GM12878 (cell line): Measurements from ENCODE around the gene ALS2. TPM values are rescaled to one million over a fixed set of nuclear protein-coding genes. Genes with fewer than 3 reads are reported as not detected.

Experiments used
- ATAC-seq: fragments of 200-7000 bp; cut with Tn5 transposase; 3 replicates; pipeline ENCODE4 v1.9.1; 2020; ENCODE audit warnings: mild to moderate bottlenecking, moderate library complexity
- BruUV-seq: library from RNA; stranded (reverse); fragments of 400-500 nt; replicated peaks from 2 replicates; lab custom pipeline; 2021; lab: Mats Ljungman, UMichigan
- CTCF ChIA-PET: fragments of 300-600 bp; sonication (Branson Sonifier 250); formaldehyde crosslinking; extraction: SDS; loops from one replicate; lab custom pipeline; 2021; ENCODE audit warnings: inconsistent platforms; lab: Yijun Ruan, JAX
- POLR2A ChIA-PET: fragments of 350-600 bp; formaldehyde crosslinking; extraction: SDS; loops from one replicate; lab custom pipeline; 2021; ENCODE audit warnings: inconsistent platforms; lab: Charles Lee
- RAD21 ChIA-PET: fragments of 300-600 bp; sonication (Branson Sonifier 250); formaldehyde crosslinking; loops from one replicate; lab custom pipeline; 2023; ENCODE audit warnings: antibody characterized with exemption; ENCODE audit not compliant: unreplicated experiment; lab: Charles Lee
- SMC1A ChIA-PET: fragments of 300-600 bp; sonication (Branson Sonifier 250); formaldehyde crosslinking; loops from one replicate; lab custom pipeline; 2023; ENCODE audit not compliant: unreplicated experiment, uncharacterized antibody; lab: Charles Lee
- DNase-seq: peaks from one replicate; pipeline ENCODE4 v3.0.0-alpha.2; 2011; ENCODE audit warnings: low read depth, low spot score
- FAIRE-seq: peaks from 3 replicates; lab custom pipeline; 2011; peaks lifted over from hg19 to GRCh38; lab: Jason Lieb, UNC
- H2AFZ ChIP-seq: 2 replicates; pipeline ENCODE4 v1.6.0; 2011; ENCODE audit warnings: low read depth, low read length, control low read depth; ENCODE audit not compliant: control insufficient read depth
- H3K27ac ChIP-seq: 2 replicates; pipeline ENCODE4 v1.5.1; 2011; ENCODE audit warnings: control low read depth; ENCODE audit not compliant: control insufficient read depth, insufficient read depth
- H3K27me3 ChIP-seq, 2 experiments: replicated peaks in 1 of 2; 2 replicates each; pipeline versions ENCODE4 v1.6.0 to v1.6.1; 2011; ENCODE audit warnings: low read length in 1 of 2; ENCODE audit not compliant: control insufficient read depth in 2 of 2, insufficient read depth in 2 of 2
- H3K36me3 ChIP-seq, 2 experiments: 2 replicates each; pipeline ENCODE4 v1.5.1; 2011; ENCODE audit warnings: low read length in 1 of 2; ENCODE audit not compliant: control insufficient read depth in 2 of 2, insufficient read depth in 2 of 2
- H3K4me1 ChIP-seq: 2 replicates; pipeline ENCODE4 v1.6.1; 2011; ENCODE audit warnings: mild to moderate bottlenecking, low read length, moderate library complexity, mixed read lengths; ENCODE audit not compliant: control insufficient read depth, insufficient read depth
- H3K4me2 ChIP-seq: 2 replicates; pipeline ENCODE4 v1.6.0; 2011; ENCODE audit warnings: control low read depth; ENCODE audit not compliant: control insufficient read depth, insufficient read depth
- H3K4me3 ChIP-seq: fragments of 200-600 bp; sonication (generic); 2 replicates; pipeline ENCODE4 v1.5.1; 2016
- H3K79me2 ChIP-seq: 2 replicates; pipeline ENCODE4 v1.6.0; 2011; ENCODE audit warnings: low read length; ENCODE audit not compliant: control insufficient read depth, insufficient read depth
- H3K9ac ChIP-seq: 2 replicates; pipeline ENCODE4 v1.8.0; 2011; ENCODE audit warnings: low read length, control low read depth, mixed read lengths; ENCODE audit not compliant: control insufficient read depth, insufficient read depth
- H3K9me3 ChIP-seq: replicated peaks from 3 replicates; pipeline ENCODE4 v1.5.1; 2011; ENCODE audit warnings: mild to moderate bottlenecking, low read length; ENCODE audit not compliant: control insufficient read depth, insufficient read depth
- H4K20me1 ChIP-seq: 2 replicates; pipeline ENCODE4 v1.6.0; 2011; ENCODE audit not compliant: control insufficient read depth, insufficient read depth
- HDAC2 ChIP-seq: fragments of 200-600 bp; sonication (generic); IDR thresholded peaks from 2 replicates; pipeline ENCODE4 v1.6.1; 2017
- NR2C2 ChIP-seq: IDR thresholded peaks from 2 replicates; pipeline ENCODE4 v1.6.1; 2011; ENCODE audit warnings: borderline replicate concordance, low read depth; ENCODE audit not compliant: control insufficient read depth, insufficient read length
- POU2F2 ChIP-seq: IDR thresholded peaks from 3 replicates; pipeline ENCODE4 v1.6.1; 2011; ENCODE audit warnings: low read depth, mild to moderate bottlenecking, low read length, borderline replicate concordance
- RBBP5 ChIP-seq: fragments of 200-600 bp; sonication (generic); conservative IDR thresholded peaks from 2 replicates; pipeline ENCODE4 v1.6.1; 2016
- SMARCA5 ChIP-seq: fragments of 450-650 bp; IDR thresholded peaks from 2 replicates; pipeline ENCODE4 v1.6.1; 2017; ENCODE audit warnings: mild to moderate bottlenecking
- ZBED1 ChIP-seq: IDR thresholded peaks from 2 replicates; pipeline ENCODE4 v1.6.1; 2016; ENCODE audit warnings: borderline replicate concordance
- WGBS: methylation state at CpG from one replicate; pipeline ENCODE4 v1.1.6; 2016; ENCODE audit warnings: low lambda C conversion rate; ENCODE audit not compliant: insufficient replicate concordance, insufficient coverage; ENCODE audit errors: missing lambda C conversion rate; 5-methylcytosine and 5-hydroxymethylcytosine counted together
- in situ Hi-C: fragments of 300-500 bp; cut with MboI; formaldehyde crosslinking; loops from 9 replicates; pipeline ENCODE4 v1.14.3; 2018; ENCODE audit warnings: mixed read lengths
- intact Hi-C: fragments of 100-400 bp; cut with micrococcal nuclease; formaldehyde crosslinking; loops from one replicate; pipeline ENCODE4 v1.14.2; 2022; ENCODE audit not compliant: unreplicated experiment
- polyA plus RNA-seq, 11 experiments: library from polyadenylated mRNA; depleted of rRNA in 4 of 11; unstranded in 6 of 11; stranded (reverse) in 5 of 11; fragments of >200 nt; fragmentation: Nextera tagmentation in 4 of 11; fragmentation: Illumina TruSeq in 1 of 11; extraction: Ambion mirVana in 4 of 11; extraction: Trizol in 1 of 11; gene quantifications; 1 replicate in 1 of 11; 2 replicates in 10 of 11; pipeline versions ENCODE4 v1.2.1 to v1.2.3, GENCODE V29; 2011 to 2016; ENCODE audit warnings: inconsistent platforms in 2 of 11, missing spikeins in 2 of 11, low read depth in 1 of 11
- total RNA-seq, 4 experiments: library from RNA; depleted of rRNA in 3 of 4; stranded (reverse); fragments of >200 nt in 3 of 4; fragmentation: Illumina TruSeq in 1 of 4; extraction: Trizol in 1 of 4; gene quantifications; 2 replicates each; pipeline versions ENCODE4 v1.2.1 to v1.2.3, GENCODE V29; 2013 to 2021
- TF ChIP-seq, protein P1 (sequence below): fragments of 450-650 bp; IDR thresholded peaks from 2 replicates; pipeline ENCODE4 v1.6.1; 2017; ENCODE audit warnings: borderline replicate concordance

The ALS2 gene
- total and polyA plus RNA-seq, 10 of the 15 experiments (the other 5 are each of a cell fraction or from before 2014, with no cell fraction given) = 2.4 to 10.4 (median 7.7) TPM

DNA sequence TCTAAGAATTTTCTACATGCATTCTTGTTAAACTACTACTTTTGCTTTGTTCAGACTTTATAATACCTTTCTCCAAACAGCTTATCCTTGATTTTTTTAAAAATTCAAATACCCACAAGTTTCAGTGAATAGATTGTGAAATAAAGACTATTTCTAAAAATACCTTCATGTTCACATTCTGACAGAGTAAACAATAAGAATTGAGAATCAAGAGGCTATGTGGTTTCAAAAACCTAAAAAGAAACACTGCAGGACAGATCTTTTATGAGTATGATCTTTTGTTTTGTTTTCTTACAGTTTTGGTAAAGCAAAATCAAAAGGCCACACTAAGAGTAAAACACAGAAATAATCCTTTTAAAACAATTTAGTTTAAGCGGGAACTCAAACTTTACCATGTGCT, 21.2 kb downstream of the ALS2 start:
- CTCF ChIA-PET = interaction anchor here (1.6 to 1.8 kb wide), 2 partner anchors 98 to 350 kb away, joined by 3 read pairs; no protein-coding TSS in a partner anchor
- POLR2A ChIA-PET = no interaction called here
- Histone ChIP-seq H3K9ac (no peak overlapping the region), H3K27me3 (no peaks in the 10 kb centered on the region), H3K27ac (peak overlapping the region; percentile 42; the same call in 1 of the 2 replicates), H3K4me3 (no peak overlapping the region), H3K4me1 (no peaks in the 10 kb centered on the region), H4K20me1 (no peaks in the 10 kb centered on the region), H3K36me3 (peaks cover 0 to 4% of the 10 kb centered on the region in 2 experiments; a peak in 1 of 4 replicates), H3K4me2 (no peak overlapping the region), H3K9me3 (no peaks in the 10 kb centered on the region), H2AFZ (no peak overlapping the region), H3K79me2 (no peaks in the 10 kb centered on the region)
- RAD21 ChIA-PET = no interaction called here
- DNase-seq (no peak), FAIRE-seq (peak; percentile 27), ATAC-seq (peak; percentile 39)
- intact Hi-C loops (no loop called here), in situ Hi-C loops (no loop called here)
- SMC1A ChIA-PET = interaction anchor here (1.4 to 2.1 kb wide), 3 partner anchors 10 to 815 kb away, joined by 3 to 11 read pairs (median 5); no protein-coding TSS in a partner anchor
- WGBS = 90% methylated on average over 1 of the region's 1 CpG
- no TSS peak for BruUV-seq
- TF ChIP-seq NR2C2 (no peak), POU2F2 (no peak), RBBP5 (no peak), ZBED1 (no peak), HDAC2 (no peak), SMARCA5 (no peak)
- TF ChIP-seq, protein P1, sequence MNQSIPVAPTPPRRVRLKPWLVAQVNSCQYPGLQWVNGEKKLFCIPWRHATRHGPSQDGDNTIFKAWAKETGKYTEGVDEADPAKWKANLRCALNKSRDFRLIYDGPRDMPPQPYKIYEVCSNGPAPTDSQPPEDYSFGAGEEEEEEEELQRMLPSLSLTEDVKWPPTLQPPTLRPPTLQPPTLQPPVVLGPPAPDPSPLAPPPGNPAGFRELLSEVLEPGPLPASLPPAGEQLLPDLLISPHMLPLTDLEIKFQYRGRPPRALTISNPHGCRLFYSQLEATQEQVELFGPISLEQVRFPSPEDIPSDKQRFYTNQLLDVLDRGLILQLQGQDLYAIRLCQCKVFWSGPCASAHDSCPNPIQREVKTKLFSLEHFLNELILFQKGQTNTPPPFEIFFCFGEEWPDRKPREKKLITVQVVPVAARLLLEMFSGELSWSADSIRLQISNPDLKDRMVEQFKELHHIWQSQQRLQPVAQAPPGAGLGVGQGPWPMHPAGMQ = no peak
